NCI-H2029 (cell line): Measurements from ENCODE around the gene SYNGR1.
A peak's percentile ranks its signal among the peaks of the same experiment; 100 is the strongest.

Experiments used
- DNase-seq: peaks from one replicate; lab custom pipeline; 2025; lab: John Stamatoyannopoulos, UW

SYNGR1 gene

GRCh38 chr22:39349967-39350726 is at the start of gene SYNGR1:
TSS of gene SYNGR1 (plus strand) at chr22:39349991. CDS start at chr22:39350011, 20 bp downstream.
- no peak for DNase-seq

GRCh38 chr22:39300186-39300830 is 49.5 kb upstream of the SYNGR1 start:
- no peak for DNase-seq

GRCh38 chr22:39301108-39301507 is 48.7 kb upstream of the SYNGR1 start:
- DNase-seq, result no peak

GRCh38 chr22:39301926-39302325 is 47.9 kb upstream of the SYNGR1 start:
- peak; percentile 50 for DNase-seq

- no peak for DNase-seq
Observed at GRCh38 chr22:39302431-39302960, 47.3 kb upstream of the SYNGR1 start.

- DNase-seq, result no peak
Observed at GRCh38 chr22:39303358-39303757, 46.4 kb upstream of the SYNGR1 start.

GRCh38 chr22:39303892-39304671 is 45.7 kb upstream of the SYNGR1 start:
- no peak for DNase-seq

GRCh38 chr22:39306456-39307361 is 43.1 kb upstream of the SYNGR1 start:
- DNase-seq, result no peak

GRCh38 chr22:39308614-39309363 is 41.0 kb upstream of the SYNGR1 start:
- DNase-seq, result no peak

- no peak for DNase-seq
Observed at GRCh38 chr22:39309364-39309861, 40.4 kb upstream of the SYNGR1 start.

GRCh38 chr22:39309881-39310714 is 39.7 kb upstream of the SYNGR1 start:
- no peak for DNase-seq

- DNase-seq, result no peak
Observed at GRCh38 chr22:39311592-39312400, 38.0 kb upstream of the SYNGR1 start.

GRCh38 chr22:39312410-39312809 is 37.4 kb upstream of the SYNGR1 start:
- no peak for DNase-seq

- DNase-seq, result no peak
Observed at GRCh38 chr22:39313258-39314001, 36.4 kb upstream of the SYNGR1 start.

- no peak for DNase-seq
Observed at GRCh38 chr22:39314251-39314971, 35.4 kb upstream of the SYNGR1 start.

GRCh38 chr22:39315389-39315788 is 34.4 kb upstream of the SYNGR1 start:
- no peak for DNase-seq

- DNase-seq, result peak; percentile 51
Observed at GRCh38 chr22:39316440-39317083, 33.2 kb upstream of the SYNGR1 start.
